Chondrocyte (in vitro differentiated cells): ENCODE data around the gene BMPER. TPM values are rescaled to one million over a fixed set of nuclear protein-coding genes. Genes with fewer than 3 reads are reported as not detected.

Experiments
- DNase-seq: peaks from one replicate; pipeline ENCODE4 v3.0.0; 2021; ENCODE audit warnings: mixed read lengths, low spot score
- H3K27ac Mint-ChIP-seq: one replicate; pipeline ENCODE4 v1.8.0; 2021; ENCODE audit warnings: mild to moderate bottlenecking, moderate library complexity, mixed read lengths; ENCODE audit not compliant: unreplicated experiment
- H3K27me3 Mint-ChIP-seq: 2 replicates; pipeline ENCODE4 v1.8.0; 2021; ENCODE audit warnings: low read depth, mixed read lengths
- H3K36me3 Mint-ChIP-seq: 2 replicates; pipeline ENCODE4 v1.8.0; 2021; ENCODE audit warnings: low read depth, mixed read lengths
- H3K4me1 Mint-ChIP-seq: 2 replicates; pipeline ENCODE4 v1.8.0; 2021; ENCODE audit warnings: low read depth, mild to moderate bottlenecking, mixed read lengths
- H3K4me3 Mint-ChIP-seq: one replicate; pipeline ENCODE4 v1.8.0; 2021; ENCODE audit warnings: mild to moderate bottlenecking, moderate library complexity, mixed read lengths; ENCODE audit not compliant: unreplicated experiment
- H3K9me3 Mint-ChIP-seq: 2 replicates; pipeline ENCODE4 v1.8.0; 2021; ENCODE audit warnings: low read depth, mixed read lengths
- total RNA-seq: library from RNA; stranded (reverse); gene quantifications from 3 replicates; pipeline ENCODE4 v1.2.1, GENCODE V29; 2021
- TF ChIP-seq, protein P1 (sequence below): fragments of 200-600 bp; sonication (generic); IDR thresholded peaks from 2 replicates; pipeline ENCODE4 v1.5.0; 2021; ENCODE audit warnings: antibody characterized with exemption, mild to moderate bottlenecking, moderate library complexity

The BMPER gene
- total RNA-seq, 1 donor from 2014 or later, result 0.30 TPM

DNA sequence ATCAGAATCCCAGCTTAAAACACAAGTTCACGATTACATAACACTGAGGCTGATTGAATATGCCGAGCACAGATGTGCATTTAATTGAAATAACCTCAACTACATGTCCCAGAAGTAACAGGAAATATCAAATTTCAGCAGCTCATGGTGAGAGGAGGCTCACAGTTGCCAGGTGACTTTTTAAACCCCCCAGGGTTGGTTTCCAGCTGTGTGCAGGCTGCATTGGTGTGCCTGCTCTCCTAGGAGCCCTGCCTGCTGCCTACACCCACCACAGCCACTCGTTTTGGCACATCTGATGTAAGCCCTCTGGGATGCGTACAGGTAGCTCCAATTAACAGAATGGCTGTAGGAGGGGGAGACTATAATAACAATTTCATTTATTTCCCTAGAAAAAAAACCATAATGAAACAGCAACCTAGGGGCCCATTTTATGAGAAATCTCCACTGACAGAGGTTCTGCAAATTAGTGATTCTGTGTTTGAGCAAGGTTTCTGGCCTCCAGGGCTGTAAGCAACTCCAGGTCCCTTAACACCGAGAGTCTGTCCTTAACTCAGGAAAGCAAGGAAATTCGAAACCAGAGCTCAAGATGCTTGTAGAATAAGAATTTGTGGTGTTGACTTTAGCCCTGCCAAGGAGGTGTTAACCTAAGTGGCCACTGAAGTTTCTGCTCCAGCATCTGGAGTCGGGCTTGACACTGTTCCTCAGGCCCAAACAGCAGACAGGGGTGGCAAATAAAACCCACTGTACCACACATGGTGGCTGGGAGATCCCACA is 161.9 kb downstream of the BMPER start:
- peaks cover 8% of the 10 kb centered on the region for H3K4me1 Mint-ChIP-seq
- no peak overlapping the region for H3K4me3 Mint-ChIP-seq
- TF ChIP-seq, protein P1, sequence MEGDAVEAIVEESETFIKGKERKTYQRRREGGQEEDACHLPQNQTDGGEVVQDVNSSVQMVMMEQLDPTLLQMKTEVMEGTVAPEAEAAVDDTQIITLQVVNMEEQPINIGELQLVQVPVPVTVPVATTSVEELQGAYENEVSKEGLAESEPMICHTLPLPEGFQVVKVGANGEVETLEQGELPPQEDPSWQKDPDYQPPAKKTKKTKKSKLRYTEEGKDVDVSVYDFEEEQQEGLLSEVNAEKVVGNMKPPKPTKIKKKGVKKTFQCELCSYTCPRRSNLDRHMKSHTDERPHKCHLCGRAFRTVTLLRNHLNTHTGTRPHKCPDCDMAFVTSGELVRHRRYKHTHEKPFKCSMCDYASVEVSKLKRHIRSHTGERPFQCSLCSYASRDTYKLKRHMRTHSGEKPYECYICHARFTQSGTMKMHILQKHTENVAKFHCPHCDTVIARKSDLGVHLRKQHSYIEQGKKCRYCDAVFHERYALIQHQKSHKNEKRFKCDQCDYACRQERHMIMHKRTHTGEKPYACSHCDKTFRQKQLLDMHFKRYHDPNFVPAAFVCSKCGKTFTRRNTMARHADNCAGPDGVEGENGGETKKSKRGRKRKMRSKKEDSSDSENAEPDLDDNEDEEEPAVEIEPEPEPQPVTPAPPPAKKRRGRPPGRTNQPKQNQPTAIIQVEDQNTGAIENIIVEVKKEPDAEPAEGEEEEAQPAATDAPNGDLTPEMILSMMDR, result no peak
- no peak for DNase-seq
- H3K9me3 Mint-ChIP-seq, result peaks cover 2% of the 10 kb centered on the region
- H3K36me3 Mint-ChIP-seq, result no peaks in the 10 kb centered on the region
- peaks cover 2% of the 10 kb centered on the region for H3K27me3 Mint-ChIP-seq
- no peak overlapping the region for H3K27ac Mint-ChIP-seq

DNA sequence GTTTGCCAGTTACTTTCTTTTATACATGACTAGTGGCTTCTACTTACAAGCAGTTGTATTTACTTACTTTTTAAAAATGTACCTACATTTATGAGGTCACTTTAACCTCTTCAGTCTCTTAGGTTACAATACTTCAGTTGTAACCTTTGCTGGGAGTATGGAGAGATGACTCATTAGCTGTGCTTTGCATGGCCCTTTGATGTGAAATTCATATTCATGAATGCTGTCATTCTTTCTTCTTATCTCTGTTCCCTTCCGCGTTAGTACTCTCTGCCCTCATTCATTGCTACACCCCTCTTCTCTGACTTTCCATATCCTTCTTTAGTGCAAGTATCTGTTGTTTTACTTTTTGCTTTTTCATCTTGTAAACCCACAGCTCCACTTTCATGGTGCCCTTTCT is 164.3 kb downstream of the BMPER start:
- TF ChIP-seq, protein P1, result no peak
- Mint-ChIP-seq H3K4me1 (peaks cover 8% of the 10 kb centered on the region), H3K27ac (no peak overlapping the region), H3K27me3 (peaks cover 2% of the 10 kb centered on the region), H3K9me3 (peaks cover 2% of the 10 kb centered on the region), H3K4me3 (no peak overlapping the region), H3K36me3 (no peaks in the 10 kb centered on the region)
- no peak for DNase-seq

DNA sequence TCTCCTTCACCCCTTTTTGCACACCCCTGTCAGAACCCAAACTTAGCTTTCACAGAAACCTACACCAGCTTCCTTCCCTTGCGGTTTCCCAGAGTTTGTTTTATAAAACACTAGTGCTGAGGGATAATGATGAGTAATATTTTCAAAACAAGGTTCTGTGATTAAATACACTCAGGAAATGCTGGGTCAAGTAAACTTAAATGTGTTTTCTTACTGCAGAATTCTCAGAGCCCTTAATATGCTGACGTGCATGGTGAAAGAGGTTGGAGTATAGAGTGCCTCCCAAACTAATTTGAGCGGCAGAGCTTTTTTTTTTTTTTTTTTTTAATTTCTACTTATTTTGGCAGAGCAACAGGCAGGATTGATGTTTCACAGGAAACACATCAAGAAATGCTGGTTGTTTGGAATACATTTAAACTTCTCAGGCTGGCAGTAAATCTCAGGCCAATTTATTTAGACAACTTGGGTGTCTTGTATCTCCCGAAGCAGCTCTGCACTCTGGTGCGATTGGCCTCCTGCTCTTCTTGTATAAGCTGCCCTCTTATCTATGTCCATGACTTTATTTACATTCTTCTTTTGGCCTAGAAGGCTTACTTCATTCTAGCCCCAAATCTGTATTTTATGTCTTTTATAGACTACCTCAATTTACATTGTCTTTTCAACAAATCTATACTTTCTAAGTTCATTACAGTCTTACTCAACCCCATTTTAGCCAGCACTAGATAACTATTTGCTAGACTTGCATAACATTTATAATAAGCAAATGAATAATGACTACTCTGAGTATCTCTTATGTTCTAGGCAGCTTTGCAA is 165.4 kb downstream of the BMPER start:
- DNase-seq, result no peak
- H3K4me3 Mint-ChIP-seq, result no peak overlapping the region
- no peak overlapping the region for H3K27ac Mint-ChIP-seq
- peaks cover 2% of the 10 kb centered on the region for H3K27me3 Mint-ChIP-seq
- no peaks in the 10 kb centered on the region for H3K36me3 Mint-ChIP-seq
- H3K9me3 Mint-ChIP-seq, result peaks cover 2% of the 10 kb centered on the region
- TF ChIP-seq, protein P1, result no peak
- peaks cover 8% of the 10 kb centered on the region for H3K4me1 Mint-ChIP-seq

DNA sequence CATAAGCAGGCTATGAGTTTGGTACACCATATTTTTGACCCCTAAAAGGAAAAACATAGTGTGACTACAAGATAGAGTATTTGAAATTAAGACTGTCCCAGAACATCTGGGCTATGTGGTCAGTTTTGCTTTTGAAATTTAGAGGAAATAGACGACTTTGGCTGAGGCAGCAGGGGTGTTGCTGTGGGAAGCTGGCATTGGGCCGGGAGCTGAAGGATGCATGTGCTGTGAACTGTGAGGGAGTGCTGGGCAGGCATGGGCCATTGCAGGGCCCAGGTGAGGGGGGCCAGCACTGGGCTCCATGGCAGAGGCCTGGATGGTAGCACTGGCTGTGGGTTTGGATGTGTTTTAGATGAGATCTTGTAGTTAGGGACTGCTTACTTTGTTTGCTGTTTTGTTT is 168.3 kb downstream of the BMPER start:
- Mint-ChIP-seq H3K9me3 (peaks cover 2% of the 10 kb centered on the region), H3K36me3 (no peaks in the 10 kb centered on the region), H3K4me3 (no peak overlapping the region), H3K27ac (no peak overlapping the region), H3K4me1 (peaks cover 8% of the 10 kb centered on the region), H3K27me3 (peaks cover 2% of the 10 kb centered on the region)
- TF ChIP-seq, protein P1, result no peak
- no peak for DNase-seq

DNA sequence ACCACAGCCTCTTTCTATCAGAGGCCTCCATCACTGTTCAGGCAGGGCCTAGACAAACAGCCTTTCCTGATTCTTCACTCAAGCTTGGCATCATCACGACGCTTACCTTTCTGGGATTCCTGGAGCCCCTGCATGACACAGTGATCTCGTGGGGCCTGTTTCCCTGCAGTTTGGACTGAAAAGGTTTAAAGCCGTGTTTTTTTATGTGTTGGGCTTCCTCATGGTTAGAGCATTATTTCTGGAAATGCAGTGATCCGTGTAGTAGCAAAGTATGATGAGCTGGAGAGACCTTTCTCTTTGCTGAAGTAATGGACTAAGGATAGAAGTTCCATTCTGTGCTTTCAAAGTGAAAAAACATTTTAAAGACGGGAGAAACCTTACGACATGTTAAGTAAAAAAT is 169.1 kb downstream of the BMPER start:
- Mint-ChIP-seq H3K27ac (no peak overlapping the region), H3K27me3 (peaks cover 2% of the 10 kb centered on the region), H3K36me3 (no peaks in the 10 kb centered on the region), H3K4me3 (no peak overlapping the region), H3K4me1 (peaks cover 8% of the 10 kb centered on the region), H3K9me3 (peaks cover 2% of the 10 kb centered on the region)
- TF ChIP-seq, protein P1, result no peak
- no peak for DNase-seq
